Left lung (tissue), 10 donors: ENCODE results near the gene ZBTB12. TPM values are rescaled to one million over a fixed set of nuclear protein-coding genes. Genes with fewer than 3 reads are reported as not detected.
A peak's percentile ranks its signal among the peaks of the same experiment; 100 is the strongest.
"Not testable (repeated sequence)": the region's sequence is repeated elsewhere in the genome, so short reads cannot be mapped to it uniquely, and the experiment has no call there.

Experiments
- ATAC-seq: fragments of 200-7000 bp; cut with Tn5 transposase; one replicate; pipeline ENCODE4 v1.9.1; 2020; ENCODE audit warnings: moderate library complexity
- DNase-seq, 4 donors: peaks; one replicate each; pipeline ENCODE4 v3.0.0-alpha.2; 2013 to 2020
- H3K27ac ChIP-seq, 2 donors: fragments of 200-600 bp; sonication (generic) in 1 of 2; one replicate each; pipeline versions ENCODE4 v1.5.0 to v1.8.0; 2020 to 2021
- H3K27me3 ChIP-seq, 2 donors: fragments of 200-600 bp; sonication (generic) in 1 of 2; one replicate each; pipeline versions ENCODE4 v1.5.0 to v1.8.0; 2020 to 2021
- H3K36me3 ChIP-seq, 2 donors: fragments of 200-600 bp; sonication (generic) in 1 of 2; one replicate each; pipeline versions ENCODE4 v1.5.0 to v1.8.0; 2020 to 2021
- H3K4me1 ChIP-seq, 2 donors: fragments of 200-600 bp; one replicate each; pipeline ENCODE4 v1.8.0; 2021
- H3K4me3 ChIP-seq, 2 donors: fragments of 200-600 bp; sonication (generic) in 1 of 2; one replicate each; pipeline versions ENCODE4 v1.5.0 to v1.8.0; 2020 to 2021; ENCODE audit warnings: mild to moderate bottlenecking in 1 of 2
- H3K9me3 ChIP-seq, 2 donors: fragments of 200-600 bp; sonication (generic) in 1 of 2; one replicate each; pipeline versions ENCODE4 v1.5.0 to v1.8.0; 2020 to 2021
- intact Hi-C, 2 donors: fragments of 100-400 bp; cut with DNase I; formaldehyde crosslinking; loops; one replicate each; pipeline versions ENCODE4 v1.11.2 to v1.14.2; 2022
- polyA plus RNA-seq, 6 donors: library from polyadenylated mRNA; unstranded; fragments of 120-200 nt; gene quantifications; one replicate each; pipeline ENCODE4 v1.2.1, GENCODE V29; 2013; ENCODE audit not compliant: insufficient read length in 6 of 6
- total RNA-seq, 2 donors: library from RNA; stranded (reverse); fragmentation: NEBNext Ultra II Directional; extraction: Animal tissue kit (Norgen Biotek cat#: 25700); gene quantifications; one replicate each; pipeline ENCODE4 v1.2.1, GENCODE V29; 2021
- TF ChIP-seq, protein P1 (sequence below), 2 donors: fragments of 200-600 bp; sonication (generic) in 1 of 2; IDR thresholded peaks; one replicate each; pipeline versions ENCODE4 v1.5.0 to v1.8.0; 2021; ENCODE audit warnings: antibody characterized with exemption in 2 of 2
- donor health status: DM: no; HTN: yes; CAD: no.
- donor health status: DM: no; HTN: no; CAD: no.

ZBTB12 gene
- total and polyA plus RNA-seq, 8 donors = 4.8 to 23.4 (median 21.8) TPM

DNA sequence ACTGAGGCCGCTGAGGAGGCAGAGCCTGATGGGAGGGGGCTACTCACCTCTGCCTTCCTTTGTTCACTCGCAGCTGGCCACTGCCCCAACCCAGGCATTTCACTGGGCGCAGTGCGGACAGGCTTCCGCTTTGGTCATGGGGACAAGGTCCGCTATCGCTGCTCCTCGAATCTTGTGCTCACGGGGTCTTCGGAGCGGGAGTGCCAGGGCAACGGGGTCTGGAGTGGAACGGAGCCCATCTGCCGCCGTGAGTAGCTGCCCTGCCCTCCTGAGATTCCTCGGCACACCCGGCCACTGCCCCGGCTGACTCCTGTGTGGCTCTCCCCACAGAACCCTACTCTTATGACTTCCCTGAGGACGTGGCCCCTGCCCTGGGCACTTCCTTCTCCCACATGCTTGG is 31.7 kb upstream of the ZBTB12 start:
- ATAC-seq = no peak
- H3K9me3 ChIP-seq = no peaks in the 10 kb centered on the region
- H3K4me1 ChIP-seq = peaks cover 0 to 14% of the 10 kb centered on the region in 2 donors
- no peaks in the 10 kb centered on the region for H3K27me3 ChIP-seq
- DNase-seq = no peak
- TF ChIP-seq, protein P1, sequence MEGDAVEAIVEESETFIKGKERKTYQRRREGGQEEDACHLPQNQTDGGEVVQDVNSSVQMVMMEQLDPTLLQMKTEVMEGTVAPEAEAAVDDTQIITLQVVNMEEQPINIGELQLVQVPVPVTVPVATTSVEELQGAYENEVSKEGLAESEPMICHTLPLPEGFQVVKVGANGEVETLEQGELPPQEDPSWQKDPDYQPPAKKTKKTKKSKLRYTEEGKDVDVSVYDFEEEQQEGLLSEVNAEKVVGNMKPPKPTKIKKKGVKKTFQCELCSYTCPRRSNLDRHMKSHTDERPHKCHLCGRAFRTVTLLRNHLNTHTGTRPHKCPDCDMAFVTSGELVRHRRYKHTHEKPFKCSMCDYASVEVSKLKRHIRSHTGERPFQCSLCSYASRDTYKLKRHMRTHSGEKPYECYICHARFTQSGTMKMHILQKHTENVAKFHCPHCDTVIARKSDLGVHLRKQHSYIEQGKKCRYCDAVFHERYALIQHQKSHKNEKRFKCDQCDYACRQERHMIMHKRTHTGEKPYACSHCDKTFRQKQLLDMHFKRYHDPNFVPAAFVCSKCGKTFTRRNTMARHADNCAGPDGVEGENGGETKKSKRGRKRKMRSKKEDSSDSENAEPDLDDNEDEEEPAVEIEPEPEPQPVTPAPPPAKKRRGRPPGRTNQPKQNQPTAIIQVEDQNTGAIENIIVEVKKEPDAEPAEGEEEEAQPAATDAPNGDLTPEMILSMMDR (IDR thresholded peaks at IDR 0.05) = no peak
- peaks cover 0 to 11% of the 10 kb centered on the region in 2 donors for H3K36me3 ChIP-seq
- no peak overlapping the region for H3K4me3 ChIP-seq
- intact Hi-C loops = no loop called here
- no peak overlapping the region for H3K27ac ChIP-seq

DNA sequence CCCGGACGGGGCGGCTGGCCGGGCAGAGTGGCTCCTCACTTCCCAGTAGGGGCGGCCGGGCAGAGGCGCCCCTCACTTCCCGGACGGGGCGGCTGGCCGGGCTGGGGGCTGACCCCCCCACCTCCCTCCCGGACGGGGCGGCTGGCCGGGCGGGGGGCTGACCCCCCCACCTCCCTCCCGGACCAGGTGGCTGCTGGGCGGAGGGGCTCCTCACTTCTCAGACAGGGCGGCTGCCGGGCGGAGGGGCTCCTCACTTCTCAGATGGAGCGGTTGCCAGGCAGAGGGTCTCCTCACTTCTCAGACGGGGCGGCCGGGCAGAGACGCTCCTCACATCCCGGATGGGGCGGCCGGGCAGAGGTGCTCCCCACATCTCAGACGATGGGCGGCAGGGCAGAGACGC is 30.3 kb upstream of the ZBTB12 start:
- H3K27me3 ChIP-seq, intact Hi-C loops, H3K4me3 ChIP-seq, ATAC-seq, H3K27ac ChIP-seq, H3K9me3 ChIP-seq, DNase-seq, H3K36me3 ChIP-seq: not testable (repeated sequence)
- peaks cover 0 to 16% of the 10 kb centered on the region in 2 donors for H3K4me1 ChIP-seq

DNA sequence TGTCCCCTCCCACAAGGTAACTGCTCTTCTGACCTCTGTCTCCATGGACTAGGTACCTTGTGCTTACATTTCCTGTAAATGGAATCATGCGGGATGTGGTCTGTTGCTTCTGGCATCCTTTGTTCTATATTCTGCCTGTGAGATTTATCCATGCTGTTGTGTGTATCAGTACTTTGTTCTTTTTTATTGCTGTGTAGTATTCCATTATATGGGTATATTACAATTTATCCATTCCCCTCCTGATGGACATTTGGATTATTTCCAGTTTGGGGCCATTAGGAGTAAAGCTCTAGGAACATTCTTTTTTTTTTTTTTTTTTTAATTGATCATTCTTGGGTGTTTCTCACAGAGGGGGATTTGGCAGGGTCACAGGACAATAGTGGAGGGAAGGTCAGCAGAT is 29.1 kb upstream of the ZBTB12 start:
- ATAC-seq = no peak
- intact Hi-C loops = no loop called here
- Histone ChIP-seq H3K4me1 (peaks cover 0 to 18% of the 10 kb centered on the region in 2 donors), H3K36me3 (peaks cover 0 to 10% of the 10 kb centered on the region in 2 donors), H3K27ac (no peak overlapping the region), H3K9me3 (no peaks in the 10 kb centered on the region), H3K27me3 (no peaks in the 10 kb centered on the region), H3K4me3 (no peak overlapping the region)
- no peak for DNase-seq
- TF ChIP-seq, protein P1 (IDR thresholded peaks at IDR 0.05) = no peak

DNA sequence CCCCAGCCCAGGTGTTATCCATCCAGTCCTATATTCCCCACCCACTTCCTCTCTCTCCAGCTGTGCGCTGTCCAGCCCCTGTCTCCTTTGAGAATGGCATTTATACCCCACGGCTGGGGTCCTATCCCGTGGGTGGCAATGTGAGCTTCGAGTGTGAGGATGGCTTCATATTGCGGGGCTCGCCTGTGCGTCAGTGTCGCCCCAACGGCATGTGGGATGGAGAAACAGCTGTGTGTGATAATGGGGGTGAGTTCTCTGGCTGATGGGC is 26.7 kb upstream of the ZBTB12 start:
- ATAC-seq = no peak
- intact Hi-C loops = no loop called here
- peak overlapping the region in 1 of 2 donors; percentile 44 for H3K4me3 ChIP-seq

DNA sequence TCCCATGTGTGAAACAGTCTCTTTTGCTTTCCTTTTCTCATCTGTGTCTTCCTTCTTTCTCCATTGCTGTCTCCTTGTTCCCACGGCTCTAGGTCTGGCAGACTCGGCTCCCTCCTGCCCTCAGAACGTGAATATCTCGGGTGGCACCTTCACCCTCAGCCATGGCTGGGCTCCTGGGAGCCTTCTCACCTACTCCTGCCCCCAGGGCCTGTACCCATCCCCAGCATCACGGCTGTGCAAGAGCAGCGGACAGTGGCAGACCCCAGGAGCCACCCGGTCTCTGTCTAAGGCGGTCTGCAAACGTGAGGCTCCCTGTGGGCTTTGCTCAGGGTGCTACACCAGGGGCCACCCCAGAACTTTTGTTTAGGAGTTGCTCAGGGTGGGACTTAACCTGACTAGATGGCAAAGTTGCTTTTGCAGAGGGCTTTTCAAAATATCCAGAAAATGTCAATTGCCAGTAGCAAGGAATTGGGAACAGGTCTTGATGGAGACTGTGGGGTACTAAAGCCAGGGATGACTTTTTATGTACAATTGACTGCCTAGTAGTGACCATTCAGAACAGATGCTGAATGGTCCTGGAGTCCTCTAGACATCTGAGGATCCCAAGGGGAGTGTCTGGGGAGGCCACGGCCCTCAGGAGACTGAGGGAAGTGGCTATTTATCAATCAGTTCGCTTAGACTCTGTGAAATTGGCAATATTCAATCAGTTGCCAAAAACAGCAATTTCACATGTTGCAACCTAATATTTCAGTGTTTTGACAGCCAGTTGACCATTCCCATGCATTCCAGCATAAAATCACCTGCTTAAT is 26.2 kb upstream of the ZBTB12 start:
- Histone ChIP-seq H3K4me1 (peaks cover 0 to 18% of the 10 kb centered on the region in 2 donors), H3K4me3 (peak overlapping the region; percentile 18 to 44), H3K36me3 (no peaks in the 10 kb centered on the region), H3K9me3 (no peaks in the 10 kb centered on the region), H3K27me3 (no peaks in the 10 kb centered on the region), H3K27ac (peak overlapping the region; percentile 59 to 66)
- DNase-seq (no peak), ATAC-seq (peak; percentile 24)
- TF ChIP-seq, protein P1 (IDR thresholded peaks at IDR 0.05) = no peak
- intact Hi-C loops = no loop called here

More for the DNA sequence above, 26.7 kb upstream of the ZBTB12 start:
- TF ChIP-seq, protein P1 (IDR thresholded peaks at IDR 0.05) = no peak
- H3K9me3 ChIP-seq = no peaks in the 10 kb centered on the region
- H3K4me1 ChIP-seq = peaks cover 0 to 18% of the 10 kb centered on the region in 2 donors
- no peaks in the 10 kb centered on the region for H3K36me3 ChIP-seq
- peak overlapping the region in 1 of 2 donors; percentile 62 for H3K27ac ChIP-seq
- no peaks in the 10 kb centered on the region for H3K27me3 ChIP-seq
- DNase-seq = no peak
